GM10266 (cell line): ENCODE data around the gene KLHL25.
"Not testable (repeated sequence)": the region's sequence is repeated elsewhere in the genome, so short reads cannot be mapped to it uniquely, and the experiment has no call there.

Experiments used
- DNase-seq: peaks from one replicate; pipeline ENCODE4 v3.0.0; 2012; ENCODE audit errors: extremely low spot score
- TF ChIP-seq, protein P1 (sequence below): IDR thresholded peaks from 2 replicates; pipeline ENCODE4 v1.5.1; 2012; ENCODE audit warnings: mild to moderate bottlenecking, low read depth; ENCODE audit not compliant: control insufficient read depth, insufficient read depth; ENCODE audit errors: missing control alignments

KLHL25 gene

DNA sequence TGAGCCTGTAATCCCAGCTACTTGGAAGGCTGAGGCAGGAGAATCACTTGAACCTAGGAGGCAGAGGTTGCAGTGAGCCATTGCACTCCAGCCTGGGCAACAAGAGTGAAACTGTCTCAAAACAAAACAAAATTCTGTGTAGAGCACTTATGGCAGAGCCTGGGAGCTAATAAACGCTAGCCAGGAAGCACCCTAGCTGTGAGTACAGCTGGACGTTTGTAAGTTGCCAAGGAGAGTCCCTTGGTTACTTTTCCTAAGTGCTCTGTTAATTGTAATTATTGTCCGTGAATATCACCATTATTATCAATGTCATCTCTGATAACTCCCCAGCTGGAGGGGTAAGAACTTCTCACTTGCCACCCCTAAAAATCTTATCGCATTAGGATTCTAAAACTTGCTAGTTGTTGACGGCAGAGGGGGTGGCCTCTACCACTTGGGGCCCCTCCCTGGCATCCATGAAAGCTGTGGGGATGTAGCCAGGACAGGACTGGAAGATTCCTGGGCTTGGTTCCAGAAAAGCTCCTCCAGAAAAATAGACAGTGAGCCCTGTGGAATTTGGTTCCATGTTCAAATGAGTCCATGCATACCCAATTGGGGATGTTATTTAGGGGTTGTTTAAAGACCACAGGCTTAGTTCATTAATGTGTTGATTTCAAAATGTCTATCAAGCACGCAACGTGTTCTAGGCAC is 9.9 kb upstream of the KLHL25 start:
- TF ChIP-seq, protein P1, sequence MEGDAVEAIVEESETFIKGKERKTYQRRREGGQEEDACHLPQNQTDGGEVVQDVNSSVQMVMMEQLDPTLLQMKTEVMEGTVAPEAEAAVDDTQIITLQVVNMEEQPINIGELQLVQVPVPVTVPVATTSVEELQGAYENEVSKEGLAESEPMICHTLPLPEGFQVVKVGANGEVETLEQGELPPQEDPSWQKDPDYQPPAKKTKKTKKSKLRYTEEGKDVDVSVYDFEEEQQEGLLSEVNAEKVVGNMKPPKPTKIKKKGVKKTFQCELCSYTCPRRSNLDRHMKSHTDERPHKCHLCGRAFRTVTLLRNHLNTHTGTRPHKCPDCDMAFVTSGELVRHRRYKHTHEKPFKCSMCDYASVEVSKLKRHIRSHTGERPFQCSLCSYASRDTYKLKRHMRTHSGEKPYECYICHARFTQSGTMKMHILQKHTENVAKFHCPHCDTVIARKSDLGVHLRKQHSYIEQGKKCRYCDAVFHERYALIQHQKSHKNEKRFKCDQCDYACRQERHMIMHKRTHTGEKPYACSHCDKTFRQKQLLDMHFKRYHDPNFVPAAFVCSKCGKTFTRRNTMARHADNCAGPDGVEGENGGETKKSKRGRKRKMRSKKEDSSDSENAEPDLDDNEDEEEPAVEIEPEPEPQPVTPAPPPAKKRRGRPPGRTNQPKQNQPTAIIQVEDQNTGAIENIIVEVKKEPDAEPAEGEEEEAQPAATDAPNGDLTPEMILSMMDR = no peak
- DNase-seq = no peak

DNA sequence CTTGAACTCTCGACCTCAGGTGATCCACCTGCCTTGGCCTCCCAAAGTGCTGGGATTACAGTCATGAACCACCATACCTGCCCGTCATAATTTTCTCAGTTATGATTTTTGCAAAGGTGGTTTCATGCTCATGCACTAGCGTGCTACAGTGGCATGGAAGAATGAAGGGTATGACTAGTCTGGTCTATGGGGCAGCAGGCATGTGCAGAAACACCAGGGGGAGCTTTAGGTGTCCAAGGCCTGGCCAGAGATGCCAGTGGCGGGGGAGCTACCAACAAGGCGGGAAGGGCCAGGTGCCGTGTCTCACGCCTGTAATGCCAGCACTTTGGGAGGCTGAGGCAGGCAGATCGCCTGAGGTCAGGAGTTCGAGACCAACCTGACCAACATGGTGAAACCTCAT is 7.9 kb upstream of the KLHL25 start:
- not testable (repeated sequence) for DNase-seq

DNA sequence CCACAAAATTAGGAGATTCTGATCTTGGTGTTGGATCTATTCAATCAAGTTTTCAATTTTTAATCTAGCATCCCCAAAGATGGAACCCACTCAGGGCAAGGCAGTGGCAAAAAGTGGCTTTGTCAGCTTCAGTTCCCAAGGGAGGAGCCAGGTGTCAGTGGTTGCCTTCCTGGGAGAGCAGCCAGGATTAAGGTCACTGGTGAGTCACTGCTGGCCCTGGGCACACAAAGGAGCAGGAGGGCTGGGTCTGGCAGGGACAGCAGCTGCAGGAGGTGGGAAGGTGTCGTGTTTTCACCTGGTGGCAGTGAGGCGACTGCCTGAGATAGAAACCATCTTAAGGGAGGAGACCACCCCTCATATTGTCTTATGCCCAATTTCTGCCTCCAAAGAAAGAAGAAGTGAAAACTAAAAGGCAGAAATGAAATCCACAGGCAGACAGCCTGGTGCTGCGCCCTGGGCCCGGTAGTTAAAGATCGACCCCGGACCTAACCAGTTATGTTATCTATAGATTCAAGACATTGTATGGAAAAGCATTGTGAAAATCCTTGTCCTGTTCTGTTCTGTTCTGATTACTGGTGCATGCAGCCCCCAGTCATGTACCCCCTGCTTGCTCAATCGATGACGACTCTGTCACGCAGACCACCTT is 5.9 kb upstream of the KLHL25 start:
- DNase-seq = no peak
- TF ChIP-seq, protein P1 = no peak

GRCh38 chr15:85796371-85796770 is 1.6 kb upstream of the KLHL25 start:
- not testable (repeated sequence) for DNase-seq

DNA sequence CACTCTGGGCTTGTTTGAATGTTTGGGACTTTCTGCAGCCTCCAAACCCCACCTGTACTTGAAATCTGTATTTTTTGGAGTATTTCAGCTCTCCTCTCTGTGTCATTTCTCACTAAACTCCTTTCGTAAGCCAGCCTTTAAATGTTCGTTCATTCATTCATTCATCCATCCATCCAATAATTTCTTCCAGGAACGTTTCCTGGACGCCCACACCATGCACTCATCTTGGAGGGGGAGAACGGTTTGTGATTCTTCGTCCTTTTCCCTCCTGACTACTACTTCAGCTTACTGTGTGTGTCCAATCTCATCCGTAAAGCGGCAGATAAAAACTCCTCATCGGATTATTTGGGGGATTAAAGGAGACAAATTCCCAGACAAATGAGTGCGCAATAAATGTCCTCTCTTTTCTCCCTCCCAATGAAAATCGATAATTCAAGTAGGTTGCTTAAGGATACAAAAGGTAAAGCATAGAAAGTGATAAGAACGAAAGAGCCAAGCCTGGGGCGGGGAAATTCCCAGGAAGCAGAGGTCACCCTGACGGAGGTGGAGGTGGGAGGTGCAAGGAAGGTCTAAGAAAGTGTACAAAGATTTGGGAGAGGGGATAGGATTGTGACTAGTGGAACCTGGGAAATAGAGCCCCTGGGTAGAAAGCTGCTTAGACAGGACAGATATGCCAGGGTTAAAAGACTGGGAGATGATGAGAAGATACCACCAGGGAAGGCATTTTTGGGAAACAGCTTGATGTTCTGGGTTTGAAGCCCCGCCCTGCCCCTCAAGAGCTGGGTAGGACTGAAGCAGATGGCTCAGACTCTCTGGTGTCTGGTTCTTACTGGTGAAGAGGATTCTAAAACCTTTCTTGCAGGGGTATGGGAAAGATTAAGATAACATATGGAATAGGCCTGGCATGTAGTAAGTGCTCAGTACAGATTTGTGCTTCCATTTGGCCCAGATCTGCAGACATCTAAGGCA is 896 bp upstream of the KLHL25 start:
- no peak for DNase-seq
- TF ChIP-seq, protein P1 = no peak

- TF ChIP-seq, protein P1 = no peak
- DNase-seq = peak; percentile 47
Observed at GRCh38 chr15:85793641-85794597, 806 bp downstream of the KLHL25 start.

DNA sequence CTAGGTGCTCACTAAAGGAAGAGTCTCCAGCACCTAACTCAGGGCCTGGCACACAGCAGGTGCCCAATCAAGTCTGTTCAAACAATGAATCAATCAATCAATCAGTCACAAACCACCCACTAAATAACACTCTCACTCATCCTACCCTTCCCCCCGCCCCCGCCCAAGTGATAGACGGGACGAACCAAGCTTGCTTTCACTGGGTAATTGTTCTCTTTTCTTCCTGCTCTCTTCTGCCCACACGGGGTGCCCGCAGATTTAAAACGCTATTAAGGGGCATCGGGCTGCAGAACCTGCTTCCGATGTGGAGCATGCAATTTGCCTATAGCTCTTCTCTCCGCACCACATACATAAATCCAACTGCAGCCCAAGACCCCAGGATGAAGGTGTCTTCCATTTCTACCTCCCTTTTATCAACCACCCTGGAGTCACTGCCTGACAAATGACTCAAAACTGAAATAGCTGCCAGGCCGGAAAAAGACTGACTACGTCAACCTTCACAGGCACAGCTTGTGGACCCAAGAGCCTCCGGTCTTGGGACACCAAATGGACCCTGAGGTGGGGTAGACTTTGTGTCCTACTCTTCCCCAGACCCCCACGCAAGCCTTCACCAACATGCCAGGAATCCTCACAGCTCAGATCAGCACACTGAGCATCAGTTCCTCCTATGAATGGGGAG is 1.7 kb downstream of the KLHL25 start:
- TF ChIP-seq, protein P1 = no peak
- DNase-seq = no peak
